Fibroblast of skin of right quadriceps (primary cell): Measurements from ENCODE around the gene GTF2F1.
"Not testable (repeated sequence)": the region's sequence is repeated elsewhere in the genome, so short reads cannot be mapped to it uniquely, and the experiment has no call there.

Experiments used
- DNase-seq: peaks from one replicate; pipeline ENCODE4 v3.0.0-alpha.2; 2013

GTF2F1 gene

DNA sequence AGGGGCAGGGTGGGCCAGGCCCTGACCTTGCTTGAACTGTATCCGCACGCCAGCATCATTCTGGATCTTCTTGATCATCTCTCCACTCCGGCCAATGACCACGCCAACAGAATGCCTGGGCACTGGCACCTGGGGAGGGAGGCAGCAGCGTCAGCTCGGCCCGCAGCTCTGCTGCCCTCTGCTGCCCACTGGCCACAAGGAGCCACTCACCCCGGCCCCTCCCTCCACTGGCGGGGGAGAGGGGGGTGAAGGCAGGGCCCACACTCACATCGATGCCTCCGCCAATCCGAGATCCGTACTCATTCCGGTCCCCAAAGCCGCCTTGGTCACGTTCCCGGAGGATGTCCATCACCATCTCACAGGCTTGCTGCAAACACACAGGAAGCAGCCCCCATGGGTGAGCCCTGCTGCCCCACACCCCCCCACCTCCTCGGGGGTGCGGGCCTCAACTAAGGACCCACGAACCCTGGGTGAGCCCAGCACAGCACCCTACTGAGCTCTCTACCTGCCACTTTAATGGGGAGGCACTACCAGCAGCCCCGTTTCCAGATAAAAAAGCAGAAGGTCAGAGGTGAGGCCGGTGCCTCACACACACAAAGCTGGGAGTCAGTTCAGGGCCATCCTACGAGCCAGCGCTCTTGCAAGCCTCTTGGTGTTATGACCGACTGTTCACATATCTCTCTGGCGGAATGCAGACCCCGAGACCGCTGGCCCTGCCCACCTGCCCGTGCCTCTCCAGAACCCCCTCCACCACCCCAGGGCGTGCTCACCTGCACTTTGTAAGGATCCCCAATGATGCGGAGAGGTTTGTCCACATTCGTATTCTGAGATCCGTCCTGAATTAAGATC lies 25.0 kb upstream of the GTF2F1 start:
- DNase-seq, result no peak

GRCh38 chr19:6416658-6417405 lies 23.9 kb upstream of the GTF2F1 start:
- DNase-seq, result no peak

DNA sequence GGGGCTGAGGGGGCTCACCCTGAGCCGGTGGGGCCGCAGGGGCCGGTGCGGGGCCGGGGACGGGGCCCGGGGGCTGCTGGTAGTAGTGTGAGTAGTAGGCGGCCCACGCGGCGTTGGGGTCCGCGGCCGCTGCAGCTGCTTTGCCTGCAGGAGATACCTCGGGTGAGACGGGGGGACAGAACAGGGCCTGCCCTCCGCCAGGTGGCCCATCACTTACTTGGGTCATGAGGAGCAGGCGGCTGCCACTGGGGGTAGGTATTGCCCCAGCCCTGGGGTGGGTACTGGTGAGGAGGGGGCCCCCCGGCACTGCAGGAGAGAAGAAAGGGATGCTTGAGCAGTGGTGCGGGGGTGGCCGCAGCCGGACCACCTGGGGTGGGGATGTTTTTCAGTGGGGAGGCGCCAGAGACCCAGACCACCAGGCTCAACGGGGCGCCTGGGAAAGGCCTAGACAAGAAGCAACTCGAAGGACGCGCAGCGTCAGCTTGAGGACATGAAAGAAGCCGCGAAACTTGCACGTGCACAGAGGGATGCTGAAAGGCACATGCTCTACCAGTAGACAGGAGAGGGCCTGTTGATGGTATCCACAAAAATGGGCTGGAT lies 22.7 kb upstream of the GTF2F1 start:
- DNase-seq, result no peak

GRCh38 chr19:6414793-6415590 lies 22.0 kb upstream of the GTF2F1 start:
- no peak for DNase-seq

GRCh38 chr19:6413721-6414643 lies 21.0 kb upstream of the GTF2F1 start:
- DNase-seq, result no peak

- no peak for DNase-seq
These were observed 20.3 kb upstream of the GTF2F1 start for GRCh38 chr19:6413291-6413690.

- no peak for DNase-seq
These were observed 19.6 kb upstream of the GTF2F1 start for GRCh38 chr19:6412447-6413091.

- DNase-seq, result no peak
These were observed 19.1 kb upstream of the GTF2F1 start for GRCh38 chr19:6412061-6412446.

DNA sequence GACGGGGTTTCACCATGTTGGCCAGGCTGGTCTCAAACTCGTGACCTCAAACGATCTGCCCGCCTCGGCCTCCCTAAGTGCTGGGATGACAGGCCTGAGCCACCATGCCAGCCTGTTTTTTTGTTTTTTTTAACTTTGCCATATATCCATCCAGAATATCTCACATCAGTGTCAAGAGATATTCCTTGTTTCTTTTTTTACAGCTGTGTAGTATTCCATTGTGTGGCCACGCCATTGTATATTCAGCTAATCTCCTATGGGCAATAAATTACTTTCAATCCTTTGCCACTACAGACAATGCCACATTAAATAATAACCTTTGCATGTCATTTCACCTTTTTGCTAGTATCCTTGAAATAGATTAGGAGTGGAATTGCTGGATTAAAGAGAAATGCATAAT lies 16.4 kb upstream of the GTF2F1 start:
- no peak for DNase-seq

DNA sequence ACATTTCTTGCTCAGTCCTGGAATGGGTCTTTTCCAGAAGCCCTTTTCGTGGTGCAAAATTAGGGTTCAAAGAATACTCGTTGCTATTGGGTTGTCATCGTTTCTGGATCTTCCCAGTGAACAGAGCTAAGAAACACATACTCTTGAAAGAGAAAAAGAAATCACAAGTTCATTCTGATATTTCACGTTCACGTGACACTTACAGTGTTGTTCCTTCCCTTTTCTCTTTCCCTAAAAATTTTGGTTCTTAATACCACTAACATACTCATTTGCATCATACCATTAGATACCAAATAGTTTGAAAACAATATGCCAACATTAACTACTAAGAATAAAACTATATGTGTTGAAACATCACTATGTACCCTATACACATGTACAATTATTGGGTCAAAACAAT lies 13.4 kb upstream of the GTF2F1 start:
- DNase-seq, result no peak

DNA sequence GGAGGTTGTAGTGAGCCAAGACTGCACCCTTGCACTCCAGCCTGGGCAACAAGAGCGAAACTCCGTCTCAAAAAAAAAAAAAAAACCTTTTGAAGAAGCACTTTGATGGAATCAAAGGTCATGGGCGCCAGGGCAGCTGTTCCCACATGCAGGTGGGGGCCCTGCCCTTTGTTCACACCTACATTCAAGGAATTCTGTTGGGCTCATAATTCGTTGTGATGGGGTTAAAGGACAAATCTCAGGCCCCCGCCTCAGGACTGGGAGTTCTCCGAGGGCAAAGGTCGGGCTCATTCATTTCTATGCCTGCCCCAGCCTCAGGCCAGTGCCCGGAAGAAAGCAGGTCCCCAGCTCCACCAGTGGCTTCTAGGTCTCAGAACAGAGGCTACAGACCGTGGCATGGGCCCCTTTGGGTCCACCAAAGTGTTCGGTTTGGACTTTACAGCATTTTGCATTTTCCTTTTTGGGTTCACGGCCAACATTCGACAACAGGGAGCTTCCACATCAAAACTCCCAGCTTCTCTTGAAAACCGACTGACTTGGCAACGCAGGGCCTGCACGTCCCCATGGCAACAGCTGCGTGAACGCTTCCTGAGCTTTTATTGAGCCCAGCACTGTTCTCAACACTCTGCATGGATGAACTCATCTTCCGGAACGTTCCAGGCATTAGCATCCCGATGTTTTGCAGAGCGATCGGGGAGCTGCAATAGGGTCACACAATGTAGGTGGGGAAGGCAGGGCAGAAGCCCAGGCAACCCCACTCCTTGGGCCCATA lies 10.1 kb upstream of the GTF2F1 start:
- peak; percentile 71 for DNase-seq

GRCh38 chr19:6402058-6402457 lies 9.1 kb upstream of the GTF2F1 start:
- DNase-seq, result no peak

GRCh38 chr19:6400062-6400944 lies 7.3 kb upstream of the GTF2F1 start:
- not testable (repeated sequence) for DNase-seq

DNA sequence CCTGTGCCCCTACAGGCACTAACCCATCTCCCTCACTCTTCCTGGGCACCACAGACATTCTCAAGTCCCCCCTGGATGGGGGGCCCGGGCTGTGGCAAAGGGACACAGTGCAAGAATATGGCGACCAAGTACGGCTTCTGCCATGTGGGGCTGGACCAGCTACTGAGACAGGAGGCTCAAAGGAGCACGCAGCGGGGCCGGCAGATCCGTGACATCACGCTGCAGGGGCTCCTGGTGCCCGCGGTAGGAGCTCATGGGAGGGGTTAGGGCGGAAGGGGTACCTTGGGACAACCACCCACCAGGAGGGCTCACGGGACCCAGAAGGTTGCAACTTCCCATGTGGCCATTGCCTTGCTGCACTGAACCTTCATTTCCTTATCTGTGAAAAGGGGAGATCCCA lies 3.3 kb upstream of the GTF2F1 start:
- no peak for DNase-seq

DNA sequence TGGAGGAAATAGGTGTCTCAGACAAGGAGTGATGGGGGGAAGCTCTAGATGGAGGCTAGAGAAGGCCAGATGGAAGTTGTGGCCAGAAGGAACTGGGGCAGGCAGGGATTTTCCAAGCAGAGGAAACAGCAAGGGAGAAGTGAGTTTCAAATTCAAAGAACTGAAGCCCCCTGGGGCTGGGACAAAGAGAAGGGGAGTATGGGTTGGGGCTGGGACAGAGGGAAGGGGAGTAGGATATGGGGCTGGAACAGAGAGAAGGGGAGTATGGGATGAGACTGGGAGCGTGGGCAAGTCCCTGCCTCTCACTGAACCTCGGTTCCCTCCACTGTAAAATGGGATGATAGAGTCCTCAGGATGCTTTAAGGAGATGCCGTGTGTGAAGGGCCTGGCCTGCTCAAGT lies 1.9 kb upstream of the GTF2F1 start:
- DNase-seq, result no peak

- no peak for DNase-seq
These were observed 1.0 kb upstream of the GTF2F1 start for GRCh38 chr19:6393983-6394412.

- DNase-seq, result no peak
These were observed 517 bp downstream of the GTF2F1 start for GRCh38 chr19:6392221-6393073.

DNA sequence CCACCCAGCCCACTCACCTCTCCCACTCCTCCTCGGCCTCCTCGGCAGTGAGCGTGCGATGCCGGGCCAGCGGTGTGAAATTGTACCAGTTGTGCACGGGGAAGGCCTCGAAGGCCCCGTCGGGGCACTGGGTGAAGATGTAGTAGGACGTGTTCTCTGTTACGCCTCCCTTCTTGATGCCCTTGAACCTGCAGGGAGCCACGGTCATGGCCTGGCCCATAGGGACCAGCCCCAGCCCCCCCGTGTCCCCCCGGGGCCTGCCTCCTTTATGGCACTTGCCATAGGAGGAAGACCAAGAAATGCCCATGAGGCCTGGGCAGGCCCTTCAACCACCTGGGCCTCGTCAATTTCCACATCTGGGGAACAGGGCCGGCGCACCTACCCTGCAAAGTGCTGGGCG lies 5.6 kb downstream of the GTF2F1 start:
- no peak for DNase-seq

DNA sequence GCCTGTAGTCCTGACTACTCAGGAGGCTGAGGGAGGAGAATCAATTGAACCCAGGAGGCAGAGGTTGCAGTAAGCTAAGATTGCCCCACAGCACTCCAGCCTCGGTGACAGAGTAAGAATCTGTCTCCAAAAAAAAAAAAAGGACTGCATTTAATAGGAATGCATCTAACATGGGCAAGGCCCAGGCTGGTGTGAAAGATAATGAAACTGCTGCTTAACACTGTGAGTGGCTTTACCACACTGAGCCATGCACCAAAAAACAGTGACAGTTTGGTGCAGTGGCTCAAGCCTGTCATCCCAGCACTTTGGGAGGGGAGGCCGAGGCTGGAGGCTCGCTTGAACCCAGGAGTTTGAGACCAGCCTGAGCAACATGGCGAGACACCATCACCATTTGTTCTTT lies 8.6 kb downstream of the GTF2F1 start:
- no peak for DNase-seq
